Right renal pelvis (tissue), 4 donors: ENCODE measurements around the gene LIN37. TPM values are rescaled to one million over a fixed set of nuclear protein-coding genes. Genes with fewer than 3 reads are reported as not detected.
A peak's percentile ranks its signal among the peaks of the same experiment; 100 is the strongest.

Experiments
- DNase-seq, 4 donors: peaks; one replicate each; pipeline ENCODE4 v3.0.0-alpha.2; 2013; ENCODE audit warnings: low read depth in 4 of 4, low spot score in 3 of 4, missing footprints in 1 of 4
- polyA plus RNA-seq, 4 donors: library from polyadenylated mRNA; unstranded; fragments of 120-200 nt; gene quantifications; one replicate each; pipeline ENCODE4 v1.2.1, GENCODE V29; 2013; ENCODE audit not compliant: insufficient read length in 4 of 4

The LIN37 gene
- polyA plus RNA-seq, 4 donors, result 8.3 to 11.1 (median 9.4) TPM

- DNase-seq, result no peak
Observed at GRCh38 chr19:35750167-35750566, 1.8 kb downstream of the LIN37 start.

GRCh38 chr19:35751839-35752745, 3.7 kb downstream of the LIN37 start:
- no peak for DNase-seq

- no peak for DNase-seq
Observed at GRCh38 chr19:35752746-35753350, 4.5 kb downstream of the LIN37 start.

- no peak for DNase-seq
Observed at GRCh38 chr19:35753634-35754369, 5.4 kb downstream of the LIN37 start.

- no peak for DNase-seq
Observed at GRCh38 chr19:35754370-35755130, 6.2 kb downstream of the LIN37 start.

GRCh38 chr19:35755131-35755549, 6.8 kb downstream of the LIN37 start:
- DNase-seq, result no peak

GRCh38 chr19:35755550-35756376, 7.4 kb downstream of the LIN37 start:
- no peak for DNase-seq

GRCh38 chr19:35756377-35757230, 8.2 kb downstream of the LIN37 start, which contains the start of gene HSPB6:
HSPB6 (minus strand) TSS chr19:35757029; CDS start chr19:35757008, 21 bp downstream.
- DNase-seq, result no peak

GRCh38 chr19:35757231-35757748, 8.9 kb downstream of the LIN37 start:
- DNase-seq, result no peak

- peak; percentile 93 to 99 (median 98) for DNase-seq
Observed at GRCh38 chr19:35757749-35758608, 9.6 kb downstream of the LIN37 start, which contains the start of gene PROSER3. PROSER3 (plus strand) TSS chr19:35758176; CDS start chr19:35758216, 40 bp downstream.

- no peak for DNase-seq
Observed at GRCh38 chr19:35759697-35760096, 11.3 kb downstream of the LIN37 start.

- no peak for DNase-seq
Observed at GRCh38 chr19:35760711-35761349, 12.5 kb downstream of the LIN37 start.

GRCh38 chr19:35764432-35765315, 16.3 kb downstream of the LIN37 start:
- no peak for DNase-seq

- DNase-seq, result no peak
Observed at GRCh38 chr19:35766571-35767104, 18.3 kb downstream of the LIN37 start.

GRCh38 chr19:35767288-35768081, 19.1 kb downstream of the LIN37 start:
- peak in 1 of 4 donors; percentile 46 for DNase-seq
